Middle frontal gyrus (tissue), 1 donor: ENCODE results near the gene MYO5B.
"Not testable (repeated sequence)": the region's sequence is repeated elsewhere in the genome, so short reads cannot be mapped to it uniquely, and the experiment has no call there.

ENCODE experiments used
- DNase-seq: peaks from one replicate; pipeline ENCODE4 v3.0.0-alpha.2; 2015; ENCODE audit warnings: low spot score; ENCODE audit errors: extremely low spot score

Gene MYO5B

GRCh38 chr18:49890041-49890440, 304.9 kb downstream of the MYO5B start:
- DNase-seq = no peak

DNA sequence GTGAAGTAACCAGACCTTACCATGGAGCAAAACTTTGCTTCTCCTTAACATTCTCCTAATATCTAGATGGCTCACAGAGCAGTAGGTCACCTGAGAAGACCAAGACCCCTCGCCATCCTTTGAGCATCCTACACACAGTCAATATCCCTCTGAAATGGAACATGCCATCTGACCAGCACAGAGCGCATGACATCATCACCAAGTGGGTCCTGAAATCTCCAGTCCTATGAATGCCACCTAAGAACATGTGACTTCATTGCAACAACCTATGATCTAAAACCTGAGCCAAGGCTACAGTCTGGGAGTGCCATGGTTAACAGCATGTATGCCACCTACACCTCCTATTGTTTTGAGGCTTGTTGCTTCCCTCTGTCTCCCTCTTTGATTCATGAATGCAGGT, 305.4 kb downstream of the MYO5B start:
- not testable (repeated sequence) for DNase-seq

GRCh38 chr18:49886891-49887764, 307.8 kb downstream of the MYO5B start:
- no peak for DNase-seq

GRCh38 chr18:49884959-49885358, 310.0 kb downstream of the MYO5B start:
- no peak for DNase-seq

DNA sequence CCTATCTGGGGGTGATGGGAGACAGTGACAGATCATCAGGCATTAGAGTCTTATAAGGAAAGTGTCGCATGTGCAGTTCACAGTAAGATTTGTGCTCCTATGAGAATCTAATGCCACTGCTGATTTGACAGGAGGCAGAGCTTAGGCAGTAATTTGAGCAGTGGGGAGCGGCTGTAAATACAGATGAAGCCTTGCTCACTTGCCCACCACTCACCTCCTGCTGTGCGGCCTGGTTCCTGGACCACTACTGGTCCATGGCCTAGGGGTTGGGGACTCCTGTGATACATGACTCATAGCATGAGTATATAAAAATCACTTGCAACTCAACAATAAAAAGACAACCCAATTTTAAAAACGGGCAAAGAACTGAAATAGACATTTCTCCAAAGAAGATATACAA, 310.5 kb downstream of the MYO5B start:
- no peak for DNase-seq

DNA sequence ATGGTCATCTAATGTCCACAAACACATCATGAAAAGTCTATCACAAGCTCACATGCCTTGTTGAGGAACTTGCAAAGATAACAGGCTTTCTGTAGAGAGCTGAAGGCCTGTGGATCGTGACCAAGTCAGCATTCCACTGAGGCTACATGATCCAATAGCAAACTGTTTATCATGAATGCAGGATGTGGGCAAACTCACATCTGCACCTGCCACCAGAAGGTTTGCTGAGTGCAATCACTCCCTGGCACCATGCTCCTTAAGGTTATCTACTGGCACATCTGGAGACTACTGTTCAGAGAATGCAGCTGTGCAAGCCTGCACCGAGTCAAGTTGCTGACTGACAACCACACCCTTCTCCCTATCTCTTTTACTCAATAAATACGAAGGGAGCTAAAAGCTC, 314.3 kb downstream of the MYO5B start:
- DNase-seq = no peak

DNA sequence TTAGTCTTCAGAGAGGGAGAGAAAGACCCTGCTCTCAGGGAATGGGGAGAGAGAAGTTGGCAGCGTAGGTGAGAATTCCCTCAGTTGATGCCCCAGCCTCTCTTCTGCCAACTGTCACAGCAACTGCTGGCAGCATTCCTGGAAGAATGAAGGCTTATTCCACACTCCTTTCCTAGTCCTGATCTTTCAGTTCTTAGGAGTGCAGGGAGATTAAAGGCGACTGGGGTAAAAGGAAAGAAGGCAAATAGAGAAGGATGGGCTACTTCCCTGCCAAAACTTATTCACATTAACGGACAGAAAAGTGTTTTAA, 315.7 kb downstream of the MYO5B start:
- DNase-seq = peak; percentile 11

DNA sequence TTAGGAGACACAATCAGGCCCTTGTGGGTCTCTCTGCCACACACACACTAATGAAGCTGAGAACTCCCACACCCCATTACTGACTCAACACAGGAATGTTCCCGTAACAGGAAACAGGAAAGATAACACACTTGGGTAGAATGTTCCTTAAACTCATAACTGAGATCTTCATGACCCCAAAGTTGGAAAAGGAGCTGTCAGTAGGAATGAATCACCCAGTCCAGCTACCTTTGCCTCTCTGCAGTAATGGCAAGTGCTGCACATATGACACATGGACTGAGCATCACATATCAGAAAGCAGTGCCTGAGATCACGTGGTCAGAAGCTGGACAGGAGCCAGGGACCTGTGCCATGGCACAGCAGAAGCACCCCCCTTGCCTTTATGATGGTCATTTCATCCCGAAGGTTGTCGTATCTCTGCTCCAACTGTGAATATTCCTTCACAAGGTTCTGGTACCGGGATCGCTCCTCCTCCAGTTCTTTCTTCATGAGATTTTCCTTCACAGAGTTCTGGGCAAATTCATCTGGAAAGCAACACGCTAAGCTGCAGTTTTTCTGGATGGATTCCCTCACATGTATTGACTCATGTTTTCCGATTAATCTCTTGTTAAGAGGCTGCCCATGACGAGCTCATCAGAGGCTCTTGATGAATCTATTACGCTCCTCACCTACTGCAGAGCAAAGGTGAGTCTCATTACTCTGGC, 316.2 kb downstream of the MYO5B start:
- no peak for DNase-seq

DNA sequence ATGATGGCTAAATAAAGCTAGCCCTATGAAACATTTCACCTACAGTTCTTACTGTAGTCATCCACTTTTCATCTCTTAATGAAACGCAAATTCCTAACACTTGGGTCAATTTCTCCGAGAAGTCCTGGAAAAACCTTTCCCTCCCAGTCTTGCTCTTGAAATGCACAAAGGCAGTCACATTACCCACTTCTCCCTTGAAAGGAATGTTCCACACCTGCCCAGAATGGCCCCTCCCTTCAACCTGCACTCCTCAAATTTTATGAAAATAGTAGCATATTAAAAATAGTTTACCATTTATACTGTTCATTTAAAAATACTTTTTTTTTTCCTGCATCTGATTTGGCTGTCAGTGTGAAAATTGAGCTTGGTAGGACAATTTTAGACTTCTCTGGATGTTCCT, 316.9 kb downstream of the MYO5B start:
- no peak for DNase-seq

DNA sequence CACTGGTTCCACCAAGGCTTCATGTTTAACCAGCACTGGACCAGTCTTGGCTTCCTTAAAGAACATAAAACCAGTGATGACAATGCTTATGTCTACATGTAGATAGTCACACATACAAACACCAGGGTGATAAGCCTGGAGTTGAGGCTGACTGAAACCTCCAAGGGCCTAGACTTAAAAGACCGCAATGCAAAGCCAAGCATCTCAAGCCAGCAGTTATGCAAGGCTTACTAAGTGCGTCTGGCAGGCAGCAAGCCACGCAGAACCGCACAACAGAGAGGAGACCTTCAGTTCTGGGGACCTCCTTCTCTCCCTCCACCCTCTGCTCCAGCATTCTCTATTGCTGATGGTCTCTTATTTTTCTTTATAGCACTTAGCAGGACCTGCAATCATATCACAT, 318.4 kb downstream of the MYO5B start:
- no peak for DNase-seq

DNA sequence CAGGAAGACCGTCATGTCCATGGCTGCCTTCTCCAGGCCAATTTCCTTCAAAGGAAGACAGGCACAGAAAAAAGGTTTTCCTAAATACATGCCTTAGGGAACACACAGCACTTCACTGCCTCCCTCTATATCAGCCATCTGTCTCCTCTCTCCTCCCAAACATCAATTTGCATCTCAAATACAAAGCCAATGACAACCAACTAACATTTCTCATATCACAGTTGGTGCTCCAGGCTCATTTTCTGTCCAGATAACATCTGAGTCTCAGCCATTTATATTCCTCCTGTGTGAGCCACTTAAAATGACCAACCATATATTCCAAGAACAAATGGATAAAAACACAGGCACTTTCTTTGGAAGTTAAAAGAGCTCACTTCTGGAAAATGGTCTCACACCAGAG, 319.2 kb downstream of the MYO5B start:
- no peak for DNase-seq

DNA sequence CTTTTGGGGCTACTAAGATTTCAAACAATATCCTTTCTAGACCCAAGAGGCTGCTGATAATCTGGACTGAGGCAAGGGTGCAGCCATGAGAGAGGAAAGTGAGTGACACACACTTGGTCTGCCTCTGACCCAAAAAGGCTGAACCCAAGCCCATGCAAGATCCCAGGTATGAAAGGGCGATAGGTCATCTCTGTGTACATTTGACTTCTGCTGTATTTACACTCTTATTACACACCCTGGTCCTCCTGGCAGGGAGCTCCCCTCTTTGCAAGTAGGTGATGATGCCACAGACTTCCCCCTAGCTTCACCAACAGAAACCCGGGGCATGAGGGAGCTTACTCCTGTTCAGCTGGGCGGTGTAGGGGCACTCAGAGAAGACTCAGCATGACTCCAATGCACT, 319.8 kb downstream of the MYO5B start:
- no peak for DNase-seq

GRCh38 chr18:49874238-49874637, 320.7 kb downstream of the MYO5B start:
- no peak for DNase-seq

DNA sequence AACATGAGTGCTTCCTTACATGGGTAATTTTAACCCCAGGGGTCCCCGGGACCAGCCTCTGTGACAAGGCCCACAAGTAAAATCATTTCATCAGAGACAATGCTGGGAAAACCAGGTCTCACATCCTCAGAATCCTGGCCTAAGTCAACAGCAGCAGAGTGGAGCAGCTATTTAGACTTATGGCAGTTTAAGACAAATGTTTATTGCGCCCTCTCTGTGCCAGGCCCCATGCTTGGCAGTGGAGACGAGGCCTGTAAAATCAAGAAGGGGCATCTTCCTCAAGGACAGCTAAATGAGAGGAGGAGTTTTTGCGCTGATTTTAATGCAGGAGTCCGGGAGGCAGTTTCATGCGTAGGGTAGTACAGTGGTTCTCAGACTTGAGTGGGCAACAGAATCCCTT, 325.6 kb downstream of the MYO5B start:
- DNase-seq = no peak

DNA sequence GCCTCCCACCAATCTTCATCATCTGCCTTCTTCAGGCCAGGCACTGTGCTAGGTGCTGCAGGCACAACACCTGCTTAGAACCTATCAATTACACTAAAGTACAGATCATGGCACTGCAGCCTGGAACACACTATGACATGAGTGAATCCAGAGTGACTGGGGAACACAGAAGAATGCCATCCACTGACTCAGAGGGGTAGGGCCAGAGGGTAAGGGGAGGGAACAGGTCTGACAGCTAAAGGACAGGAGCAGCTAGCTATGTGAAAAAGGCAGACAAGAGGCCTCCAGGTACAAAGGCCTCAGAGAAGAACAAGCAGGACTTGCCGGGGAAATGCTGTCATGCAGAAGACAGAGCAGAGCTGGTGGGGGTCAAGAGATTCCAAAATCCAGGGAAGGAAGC, 328.3 kb downstream of the MYO5B start:
- no peak for DNase-seq

DNA sequence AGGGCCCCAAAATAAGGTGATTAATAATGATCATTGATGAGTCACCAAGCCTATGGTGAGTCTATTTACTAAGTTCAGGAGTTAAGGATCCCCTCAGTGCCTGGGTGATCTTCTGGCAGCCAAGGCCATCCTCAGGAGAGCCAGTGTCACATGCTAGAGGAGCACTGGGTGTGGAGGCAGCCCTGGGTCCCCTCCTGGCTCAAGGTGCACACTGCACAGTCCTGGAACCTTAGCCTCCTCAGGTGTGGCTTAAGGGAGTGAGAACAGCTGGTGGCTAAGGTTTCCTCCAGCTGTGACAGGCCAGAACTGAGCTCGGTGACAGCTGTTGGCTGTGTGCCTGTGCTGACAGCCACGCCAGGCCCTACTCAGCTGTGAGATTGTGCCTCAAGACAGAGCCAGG, 329.5 kb downstream of the MYO5B start:
- no peak for DNase-seq

DNA sequence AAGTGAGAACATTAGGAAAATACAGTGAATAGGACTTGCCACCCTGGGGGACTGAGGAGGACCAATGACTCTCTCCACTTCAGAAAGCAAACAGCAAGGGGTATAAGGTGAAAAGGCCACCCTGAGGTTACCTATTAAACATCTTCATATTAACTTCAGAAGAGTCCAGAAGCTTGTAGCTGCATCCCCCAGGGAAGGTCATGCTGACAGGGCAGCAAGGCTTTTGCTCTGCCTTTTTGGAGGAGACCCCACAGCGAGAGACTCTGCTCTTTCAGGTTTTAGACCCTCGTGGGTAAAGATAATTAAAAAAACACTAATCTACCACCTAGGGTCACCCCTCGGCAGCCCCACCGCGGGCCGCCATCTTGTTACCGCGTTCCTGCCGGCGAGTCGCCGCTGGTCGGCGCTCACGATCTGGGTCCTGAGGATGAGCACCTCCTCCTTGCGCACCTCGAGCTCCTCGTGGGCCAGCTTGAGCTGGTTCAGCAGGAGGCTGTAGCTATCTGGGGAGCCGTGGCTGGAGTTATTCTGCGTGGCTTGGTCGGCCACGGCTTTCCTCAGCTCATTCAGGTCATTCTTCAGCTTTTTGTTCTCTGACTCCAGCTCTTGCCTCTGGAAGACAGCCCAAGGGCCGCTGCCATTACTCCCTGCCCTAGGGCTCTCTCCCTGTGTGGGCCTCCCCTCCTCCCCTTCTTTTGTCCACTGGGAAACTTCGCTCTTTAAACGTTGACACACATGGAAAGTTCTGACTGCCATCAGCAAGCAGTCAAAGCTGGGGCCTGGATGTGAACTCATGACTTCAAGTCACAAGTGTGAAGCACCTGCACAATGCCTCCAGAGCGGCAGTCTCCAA, 331.0 kb downstream of the MYO5B start:
- DNase-seq = no peak

DNA sequence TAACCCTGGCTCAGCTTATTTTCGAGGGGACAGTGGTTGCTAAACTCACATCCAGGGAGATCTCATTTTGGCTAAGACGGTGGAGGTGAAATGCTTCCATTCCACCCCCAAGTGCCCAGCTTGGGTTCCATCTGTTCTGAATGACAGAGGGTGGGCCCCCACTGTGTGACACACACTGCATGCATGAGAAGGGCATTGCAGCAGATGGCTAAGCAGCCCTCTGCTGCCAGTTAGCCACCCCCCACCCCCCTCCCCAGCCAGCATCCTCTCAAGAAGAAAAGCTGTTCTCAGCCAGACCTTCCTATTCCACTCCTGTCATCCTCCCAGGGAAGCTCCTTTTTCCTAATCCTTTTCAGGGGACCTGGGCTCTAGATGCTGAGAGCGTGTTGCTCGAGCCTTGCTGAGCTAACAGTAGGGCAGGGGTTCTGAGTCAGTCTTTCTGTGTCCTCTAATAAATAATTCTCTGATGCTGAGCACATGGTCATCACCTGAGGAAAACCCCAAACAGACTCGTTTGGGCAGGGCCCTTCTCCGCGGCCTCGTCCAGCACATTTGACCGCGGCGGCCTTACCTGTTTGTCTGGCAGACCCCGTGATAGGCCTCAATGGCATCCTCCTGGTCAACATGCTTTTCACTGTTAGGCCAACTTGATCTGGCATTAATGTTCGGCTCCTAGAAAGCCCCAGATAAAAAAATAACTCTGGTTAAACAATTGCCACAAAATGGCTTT, 332.1 kb downstream of the MYO5B start:
- no peak for DNase-seq

DNA sequence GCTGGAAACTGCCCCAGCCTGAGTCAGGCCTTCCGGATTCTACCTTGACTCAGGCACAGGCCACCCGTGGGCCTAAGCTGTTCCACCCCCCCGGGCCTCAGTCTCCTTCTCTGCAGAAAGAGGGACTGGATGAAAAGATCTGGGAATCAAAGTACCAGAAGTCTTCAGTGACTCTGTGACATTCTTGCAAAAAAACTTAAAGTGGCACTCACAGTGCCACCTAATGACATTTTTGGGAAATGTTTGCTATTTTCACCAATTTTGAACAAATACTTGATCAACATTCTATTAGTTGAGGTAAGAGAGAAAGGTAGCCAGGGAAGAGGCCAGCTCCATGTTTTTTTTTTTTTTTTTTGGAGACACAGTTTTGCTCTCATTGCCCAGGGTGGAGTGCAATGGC, 333.3 kb downstream of the MYO5B start:
- no peak for DNase-seq

DNA sequence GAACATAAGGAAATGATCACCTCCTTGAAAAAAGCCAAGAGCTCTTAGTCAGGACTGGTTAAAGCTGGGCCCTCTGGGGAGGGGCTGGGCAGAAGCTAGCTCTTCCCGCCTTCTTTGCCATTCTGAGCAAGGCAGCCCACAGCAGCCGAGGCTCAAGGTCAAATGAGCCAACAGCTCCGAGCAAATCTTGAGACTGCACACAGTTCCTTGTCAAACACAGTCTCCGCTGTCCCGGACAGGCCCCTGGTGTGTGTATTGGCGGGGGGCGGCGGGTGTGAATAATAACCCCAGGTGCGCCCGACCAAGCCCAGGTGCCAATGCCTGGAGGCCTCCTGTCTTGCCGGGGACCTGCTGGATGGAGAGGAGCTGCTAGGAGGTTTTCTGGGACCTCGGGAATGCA, 335.2 kb downstream of the MYO5B start:
- no peak for DNase-seq

GRCh38 chr18:49859021-49859359, 336.0 kb downstream of the MYO5B start:
- no peak for DNase-seq
